ENCODE measurements around the gene P4HB.
A peak's percentile ranks its signal among the peaks of the same experiment; 100 is the strongest.

P4HB gene

GRCh38 chr17:81860756-81861568, 627 bp upstream of the P4HB start:
- DNase-seq (ENCODE audit: low read depth): peak; percentile 100
- H3K4me3 ChIP-seq (ENCODE audit: low read depth, low read length): peak overlapping the region; percentile 98
- TF ChIP-seq, protein P1, sequence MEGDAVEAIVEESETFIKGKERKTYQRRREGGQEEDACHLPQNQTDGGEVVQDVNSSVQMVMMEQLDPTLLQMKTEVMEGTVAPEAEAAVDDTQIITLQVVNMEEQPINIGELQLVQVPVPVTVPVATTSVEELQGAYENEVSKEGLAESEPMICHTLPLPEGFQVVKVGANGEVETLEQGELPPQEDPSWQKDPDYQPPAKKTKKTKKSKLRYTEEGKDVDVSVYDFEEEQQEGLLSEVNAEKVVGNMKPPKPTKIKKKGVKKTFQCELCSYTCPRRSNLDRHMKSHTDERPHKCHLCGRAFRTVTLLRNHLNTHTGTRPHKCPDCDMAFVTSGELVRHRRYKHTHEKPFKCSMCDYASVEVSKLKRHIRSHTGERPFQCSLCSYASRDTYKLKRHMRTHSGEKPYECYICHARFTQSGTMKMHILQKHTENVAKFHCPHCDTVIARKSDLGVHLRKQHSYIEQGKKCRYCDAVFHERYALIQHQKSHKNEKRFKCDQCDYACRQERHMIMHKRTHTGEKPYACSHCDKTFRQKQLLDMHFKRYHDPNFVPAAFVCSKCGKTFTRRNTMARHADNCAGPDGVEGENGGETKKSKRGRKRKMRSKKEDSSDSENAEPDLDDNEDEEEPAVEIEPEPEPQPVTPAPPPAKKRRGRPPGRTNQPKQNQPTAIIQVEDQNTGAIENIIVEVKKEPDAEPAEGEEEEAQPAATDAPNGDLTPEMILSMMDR (IDR thresholded peaks at IDR 0.05; ENCODE audit: control insufficient read depth, extremely low read depth, insufficient read depth): no peak

DNA sequence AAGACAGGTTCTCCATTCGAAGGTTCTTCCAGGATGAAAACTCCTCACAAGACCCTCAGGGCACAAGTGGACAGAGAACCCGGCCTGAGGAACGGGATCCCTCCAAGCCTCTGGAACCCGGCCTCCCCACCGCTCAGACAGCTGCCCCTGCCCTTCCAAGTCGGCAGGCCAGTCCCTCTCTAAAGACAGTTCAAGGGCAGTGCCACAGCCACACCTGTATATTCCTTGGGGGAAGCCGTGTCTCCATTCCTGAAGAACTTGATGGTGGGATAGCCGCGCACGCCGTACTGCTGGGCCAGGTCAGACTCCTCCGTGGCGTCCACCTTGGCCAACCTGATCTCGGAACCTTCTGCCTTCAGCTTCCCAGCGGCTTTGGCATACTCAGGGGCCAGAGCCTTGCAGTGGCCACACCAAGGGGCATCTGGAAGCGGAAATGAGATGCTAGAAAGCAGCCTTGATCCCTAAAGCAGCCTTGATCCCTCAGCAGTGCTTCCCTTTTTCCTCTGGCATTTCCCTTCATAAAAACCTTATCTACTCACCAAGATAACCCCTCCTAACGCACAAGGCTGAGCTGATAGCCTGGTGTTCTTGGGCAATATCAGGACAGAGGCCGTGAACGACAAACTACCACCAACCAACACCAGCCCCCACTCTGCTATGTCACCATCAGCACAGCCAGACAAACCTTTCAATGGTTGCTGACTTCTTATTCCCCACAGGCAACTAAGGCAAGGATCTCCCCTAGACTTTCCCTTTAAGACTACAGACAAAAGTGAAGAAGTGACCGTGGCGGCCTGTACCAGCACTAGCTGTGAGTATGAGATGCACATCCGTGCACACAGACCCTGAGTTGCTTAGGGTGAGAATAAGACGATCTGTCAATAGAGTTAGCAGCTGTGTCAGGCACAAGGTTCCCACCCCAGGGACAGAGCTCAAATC, 1.1 kb downstream of the P4HB start:
- H3K4me3 ChIP-seq (ENCODE audit: low read depth, low read length): peak overlapping the region; percentile 91
- no peak for DNase-seq (ENCODE audit: low read depth)
- TF ChIP-seq, protein P1 (IDR thresholded peaks at IDR 0.05; ENCODE audit: control insufficient read depth, extremely low read depth, insufficient read depth): no peak

DNA sequence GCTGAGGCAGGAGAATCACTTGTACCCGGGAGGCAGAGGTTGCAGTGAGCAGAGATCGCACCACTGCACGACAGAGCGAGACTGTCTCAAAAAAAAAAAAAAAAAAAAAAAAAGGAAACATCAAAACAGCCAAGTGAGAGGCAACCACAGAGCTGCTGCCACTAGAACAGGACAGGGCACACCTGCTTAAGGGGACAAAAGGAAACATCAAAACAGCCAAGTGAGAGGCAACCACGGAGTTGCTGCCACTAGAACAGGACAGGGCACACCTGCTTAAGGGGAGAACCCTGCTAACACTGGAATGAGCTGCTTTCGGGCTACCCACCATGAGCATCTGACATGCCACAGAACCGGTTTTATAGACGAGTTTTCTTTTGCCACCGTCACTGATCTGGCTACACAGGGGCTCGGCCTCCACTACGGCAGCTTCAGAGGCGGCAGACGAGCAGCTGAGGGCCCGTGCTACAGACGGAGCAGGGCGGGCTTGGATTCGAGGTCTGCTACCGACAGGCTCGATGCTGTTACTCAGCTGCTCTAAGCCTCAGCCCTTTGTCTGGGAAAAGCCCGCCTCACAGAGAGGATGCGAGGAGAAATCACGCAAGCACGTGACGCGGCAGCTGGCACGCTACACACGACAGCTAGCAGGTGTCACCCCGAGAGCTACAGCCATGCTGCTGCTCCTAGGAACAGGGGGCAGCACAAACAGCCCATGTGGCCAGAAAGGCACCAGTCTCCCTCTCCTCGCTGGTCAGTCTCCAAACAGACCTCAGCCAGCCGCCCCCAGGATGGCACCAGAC, 2.0 kb downstream of the P4HB start:
- DNase-seq (ENCODE audit: low read depth): no peak
- TF ChIP-seq, protein P1 (IDR thresholded peaks at IDR 0.05; ENCODE audit: control insufficient read depth, extremely low read depth, insufficient read depth): no peak
- H3K4me3 ChIP-seq (ENCODE audit: low read depth, low read length): peak overlapping the region; percentile 91

DNA sequence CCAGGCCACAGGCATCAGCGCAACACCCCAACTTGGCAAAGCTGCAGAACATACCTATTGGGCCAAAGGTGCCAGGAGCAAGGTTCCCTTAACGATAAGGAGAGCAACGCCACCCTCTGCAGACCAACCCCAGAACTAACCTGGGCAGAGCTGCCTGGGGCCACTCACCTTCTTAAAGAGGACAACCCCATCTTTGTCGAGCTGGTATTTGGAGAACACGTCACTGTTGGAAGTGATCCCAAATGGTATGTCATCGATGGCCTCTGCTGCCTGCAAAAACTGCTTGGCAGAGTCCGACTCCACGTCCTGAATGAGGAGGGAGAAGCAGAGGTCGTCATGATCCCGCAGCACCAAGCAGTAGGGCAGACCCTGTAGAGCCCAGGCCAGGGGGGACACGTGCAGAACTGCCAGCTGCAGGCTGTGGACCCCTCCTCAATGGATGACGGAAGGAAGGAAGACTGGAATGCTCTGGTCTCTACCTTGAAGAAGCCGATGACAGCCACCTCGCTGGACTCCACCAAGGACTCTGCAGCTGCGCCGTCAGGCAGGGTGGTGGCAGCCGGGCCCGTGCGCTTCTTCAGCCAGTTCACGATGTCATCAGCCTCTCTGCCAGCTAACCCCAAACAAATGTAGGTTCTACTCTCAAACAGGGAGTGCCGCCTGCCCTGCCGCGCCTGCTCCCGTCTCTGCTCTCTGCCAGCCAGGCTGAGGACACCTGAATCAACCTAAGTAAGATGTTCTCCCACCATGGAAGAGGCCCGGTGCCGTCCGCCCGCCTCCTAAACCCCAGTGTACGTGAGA, 5.2 kb downstream of the P4HB start:
- no peak for DNase-seq (ENCODE audit: low read depth)
- H3K4me3 ChIP-seq (ENCODE audit: low read depth, low read length): no peak overlapping the region
- TF ChIP-seq, protein P1 (IDR thresholded peaks at IDR 0.05; ENCODE audit: control insufficient read depth, extremely low read depth, insufficient read depth): peak; percentile 41

- TF ChIP-seq, protein P1 (IDR thresholded peaks at IDR 0.05; ENCODE audit: control insufficient read depth, extremely low read depth, insufficient read depth): no peak
- H3K4me3 ChIP-seq (ENCODE audit: low read depth, low read length): no peak overlapping the region
- DNase-seq (ENCODE audit: low read depth): no peak
Observed at GRCh38 chr17:81852237-81852636, 8.1 kb downstream of the P4HB start.

GRCh38 chr17:81851423-81851822, 8.9 kb downstream of the P4HB start:
- H3K4me3 ChIP-seq (ENCODE audit: low read depth, low read length): no peak overlapping the region
- TF ChIP-seq, protein P1 (IDR thresholded peaks at IDR 0.05; ENCODE audit: control insufficient read depth, extremely low read depth, insufficient read depth): no peak
- no peak for DNase-seq (ENCODE audit: low read depth)
